Hematopoietic multipotent progenitor cell treated with erythropoietin and hydrocortisone succinate and interleukin-3 and kit ligand, for 17 days (in vitro differentiated cells): ENCODE results near the gene GNPDA1.

Experiments used
- DNase-seq: peaks from one replicate; pipeline ENCODE4 v3.0.0-alpha.2; 2015; ENCODE audit warnings: low spot score

GNPDA1 gene

DNA sequence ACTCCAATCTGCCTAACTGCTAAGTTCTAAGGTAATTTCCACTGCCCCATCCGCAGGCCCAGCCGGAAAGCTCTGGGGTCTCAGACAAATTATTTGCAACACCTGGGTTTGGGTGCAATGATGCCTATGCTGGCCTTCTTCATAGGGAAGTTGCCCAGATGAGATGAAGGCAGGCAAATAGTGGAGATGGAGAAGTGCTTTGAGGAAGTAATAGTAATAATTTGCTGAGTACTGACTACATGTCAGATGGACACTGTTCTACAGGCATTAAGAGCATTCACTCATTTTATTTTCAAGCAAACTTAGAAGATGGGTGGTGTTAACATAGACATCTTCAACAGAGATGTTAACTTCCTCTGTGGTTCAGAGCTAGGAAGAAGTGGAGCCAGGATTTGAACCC, 58.6 kb downstream of the GNPDA1 start:
- DNase-seq = no peak

GRCh38 chr5:141952020-141952419, 60.8 kb downstream of the GNPDA1 start:
- no peak for DNase-seq

- DNase-seq = no peak
Measured at GRCh38 chr5:141951332-141951781, 61.5 kb downstream of the GNPDA1 start.
